B cell (primary cell): ENCODE results near the gene PRSS33. TPM values are rescaled to one million over a fixed set of nuclear protein-coding genes. Genes with fewer than 3 reads are reported as not detected.

Source experiments
- ATAC-seq: fragments of 200-7000 bp; cut with Tn5 transposase; one replicate; pipeline ENCODE4 v1.10.0; 2021; ENCODE audit warnings: low read depth, mild to moderate bottlenecking, moderate number of reproducible peaks, moderate library complexity
- CTCF ChIA-PET: fragments of 350-600 bp; sonication (Branson Sonifier 250); formaldehyde crosslinking; loops from one replicate; lab custom pipeline; 2021; ENCODE audit warnings: antibody characterized with exemption, inconsistent platforms; lab: Charles Lee
- POLR2A ChIA-PET: fragments of 350-600 bp; sonication (Branson Sonifier 250); formaldehyde crosslinking; loops from one replicate; lab custom pipeline; 2021; ENCODE audit warnings: antibody characterized with exemption; lab: Charles Lee
- DNase-seq: peaks from one replicate; pipeline ENCODE4 v3.0.0; 2013
- H2AFZ ChIP-seq: 2 replicates; pipeline ENCODE4 v1.6.1; 2012; ENCODE audit warnings: mild to moderate bottlenecking, low read depth, low read length; ENCODE audit not compliant: insufficient read depth, poor library complexity, severe bottlenecking
- H3K27ac ChIP-seq, 2 donors: 1 replicate in 1 of 2; 2 replicates in 1 of 2; pipeline ENCODE4 v1.5.1; 2012 to 2013; ENCODE audit warnings: low read length in 2 of 2, mild to moderate bottlenecking in 2 of 2, moderate library complexity in 1 of 2
- H3K27me3 ChIP-seq, 4 experiments: fragments of 200-600 bp in 1 of 4; sonication (generic) in 1 of 4; replicated peaks in 1 of 4; 1 replicate in 2 of 4; 2 replicates in 2 of 4; pipeline versions ENCODE4 v1.6.1 to v1.7.0; 2013 to 2016; ENCODE audit warnings: low read length in 3 of 4, mild to moderate bottlenecking in 2 of 4, mixed read lengths in 1 of 4, moderate library complexity in 1 of 4; ENCODE audit not compliant: insufficient read depth in 4 of 4, control insufficient read depth in 3 of 4; ENCODE audit errors: control extremely low read depth in 1 of 4
- H3K36me3 ChIP-seq, 2 experiments: replicated peaks in 1 of 2; 1 replicate in 1 of 2; 2 replicates in 1 of 2; pipeline versions ENCODE4 v1.6.1 to v1.7.1; 2013; ENCODE audit warnings: low read length in 1 of 2; ENCODE audit not compliant: insufficient read depth in 2 of 2, control insufficient read depth in 1 of 2; ENCODE audit errors: control extremely low read depth in 1 of 2, extremely low read depth in 1 of 2
- H3K4me1 ChIP-seq, 2 donors: fragments of 200-600 bp in 1 of 2; sonication (generic) in 1 of 2; 1 replicate in 1 of 2; 2 replicates in 1 of 2; pipeline versions ENCODE4 v1.5.1 to v1.6.1; 2013 to 2017; ENCODE audit warnings: low read length in 2 of 2; ENCODE audit not compliant: control insufficient read depth in 2 of 2, insufficient read depth in 2 of 2
- H3K4me2 ChIP-seq: replicated peaks from 2 replicates; pipeline ENCODE3; 2012; ENCODE audit warnings: mild to moderate bottlenecking, low read depth, low read length; ENCODE audit not compliant: poor library complexity, severe bottlenecking
- H3K4me3 ChIP-seq, 5 experiments: fragments of 200-600 bp in 1 of 5; sonication (generic) in 1 of 5; 1 replicate in 3 of 5; 2 replicates in 2 of 5; pipeline versions ENCODE4 v1.5.1 to v1.7.0; 2011 to 2016; ENCODE audit warnings: low read length in 4 of 5, mild to moderate bottlenecking in 4 of 5, low read depth in 2 of 5, control low read depth in 1 of 5, moderate library complexity in 1 of 5; ENCODE audit not compliant: insufficient read depth in 1 of 5; ENCODE audit errors: control extremely low read depth in 1 of 5, extremely low read depth in 1 of 5
- H3K79me2 ChIP-seq: fragments of 200-600 bp; sonication (generic); one replicate; pipeline ENCODE4 v1.6.0; 2016; ENCODE audit warnings: low read length; ENCODE audit not compliant: control insufficient read depth, insufficient read depth
- H3K9ac ChIP-seq: fragments of 200-600 bp; sonication (generic); 2 replicates; pipeline ENCODE4 v1.6.1; 2017; ENCODE audit warnings: mild to moderate bottlenecking, low read length, moderate library complexity
- H3K9me3 ChIP-seq, 3 donors: one replicate each; pipeline versions ENCODE4 v1.6.1 to v1.7.1; 2013; ENCODE audit warnings: low read length in 2 of 3; ENCODE audit not compliant: control insufficient read depth in 2 of 3, insufficient read depth in 1 of 3; ENCODE audit errors: control extremely low read depth in 1 of 3
- H4K20me1 ChIP-seq: 2 replicates; pipeline ENCODE4 v1.6.0; 2012; ENCODE audit warnings: mild to moderate bottlenecking, low read length; ENCODE audit not compliant: insufficient read depth, control insufficient read depth, poor library complexity, severe bottlenecking
- H3K27ac Mint-ChIP-seq: one replicate; pipeline ENCODE4 v1.8.0; 2021; ENCODE audit warnings: mixed read lengths
- H3K27me3 Mint-ChIP-seq: one replicate; pipeline ENCODE4 v1.8.0; 2021; ENCODE audit warnings: mixed read lengths
- H3K4me1 Mint-ChIP-seq: one replicate; pipeline ENCODE4 v1.8.0; 2021; ENCODE audit warnings: mixed read lengths
- H3K4me3 Mint-ChIP-seq: one replicate; pipeline ENCODE4 v1.8.0; 2021; ENCODE audit warnings: mixed read lengths
- H3K9me3 Mint-ChIP-seq: one replicate; pipeline ENCODE4 v1.8.0; 2022; ENCODE audit warnings: mixed read lengths; ENCODE audit not compliant: insufficient read depth
- CTCF ChIP-seq: fragments of 200-600 bp; IDR thresholded peaks from one replicate; pipeline ENCODE4 v1.8.0; 2022; ENCODE audit warnings: antibody characterized with exemption, mild to moderate bottlenecking
- EZH2 ChIP-seq: IDR thresholded peaks from 2 replicates; pipeline ENCODE4 v1.6.1; 2012; ENCODE audit warnings: borderline replicate concordance, low read depth, mild to moderate bottlenecking, moderate library complexity, low read length; ENCODE audit not compliant: insufficient read depth, poor library complexity, severe bottlenecking
- WGBS: methylation state at CpG from one replicate; pipeline ENCODE4 v1.1.5; 2013; ENCODE audit warnings: missing lambda C conversion rate; ENCODE audit not compliant: insufficient coverage; 5-methylcytosine and 5-hydroxymethylcytosine counted together
- intact Hi-C: fragments of 100-400 bp; cut with micrococcal nuclease; formaldehyde crosslinking; loops from one replicate; pipeline ENCODE4 v1.10.0; 2022
- polyA plus RNA-seq: library from polyadenylated mRNA; depleted of rRNA; stranded (reverse); fragments of >200 nt; gene quantifications from 2 replicates; pipeline ENCODE4 v1.2.3, GENCODE V29; 2012
- total RNA-seq, 2 donors: library from RNA; stranded (reverse); fragments of 120-200 nt in 1 of 2; gene quantifications; 1 replicate in 1 of 2; 2 replicates in 1 of 2; pipeline versions ENCODE4 v1.2.3 to v1.2.4, GENCODE V29; 2013 to 2022

The PRSS33 gene
- total and polyA plus RNA-seq, 2 donors (not counting 1 experiment from before 2014, with no cell fraction given) = not detected

GRCh38 chr16:2806286-2806685 is 18.9 kb upstream of the PRSS33 start:
- CTCF ChIA-PET = no interaction called here
- no peak overlapping the region for H3K9ac ChIP-seq
- no peak overlapping the region for H3K27ac Mint-ChIP-seq
- WGBS = 93% methylated on average over 4 of the region's 5 CpGs
- no peak overlapping the region for H3K4me3 Mint-ChIP-seq
- no peak overlapping the region for H3K27ac ChIP-seq
- peaks cover 5% of the 10 kb centered on the region for H3K9me3 Mint-ChIP-seq
- POLR2A ChIA-PET = no interaction called here
- no peaks in the 10 kb centered on the region for H3K79me2 ChIP-seq
- peaks cover 0 to 14% (median 6%) of the 10 kb centered on the region in 4 experiments for H3K27me3 ChIP-seq
- no peaks in the 10 kb centered on the region for H3K36me3 ChIP-seq
- no peak for DNase-seq
- no peak overlapping the region for H2AFZ ChIP-seq
- no peak for ATAC-seq
- intact Hi-C loops = no loop called here
- H3K27me3 Mint-ChIP-seq = peaks cover 39% of the 10 kb centered on the region
- H3K4me1 Mint-ChIP-seq = no peaks in the 10 kb centered on the region
- H4K20me1 ChIP-seq = no peaks in the 10 kb centered on the region
- H3K9me3 ChIP-seq = peaks cover 0 to 13% (median 7%) of the 10 kb centered on the region in 3 donors
- H3K4me3 ChIP-seq = no peak overlapping the region
- TF ChIP-seq EZH2 (no peak), CTCF (no peak)
- no peaks in the 10 kb centered on the region for H3K4me1 ChIP-seq
- H3K4me2 ChIP-seq = no peak overlapping the region

GRCh38 chr16:2804728-2805127 is 17.4 kb upstream of the PRSS33 start:
- H2AFZ ChIP-seq = no peak overlapping the region
- no peaks in the 10 kb centered on the region for H4K20me1 ChIP-seq
- H3K9me3 ChIP-seq = peaks cover 0 to 13% (median 7%) of the 10 kb centered on the region in 3 donors
- Mint-ChIP-seq H3K27me3 (peaks cover 37% of the 10 kb centered on the region), H3K4me3 (no peak overlapping the region), H3K27ac (no peak overlapping the region), H3K9me3 (peaks cover 5% of the 10 kb centered on the region), H3K4me1 (no peaks in the 10 kb centered on the region)
- no peak overlapping the region for H3K4me2 ChIP-seq
- TF ChIP-seq CTCF (no peak), EZH2 (no peak)
- H3K27ac ChIP-seq = no peak overlapping the region
- DNase-seq (no peak), ATAC-seq (no peak)
- H3K9ac ChIP-seq = no peak overlapping the region
- no peaks in the 10 kb centered on the region for H3K79me2 ChIP-seq
- no peak overlapping the region for H3K4me3 ChIP-seq
- no peaks in the 10 kb centered on the region for H3K36me3 ChIP-seq
- H3K4me1 ChIP-seq = no peaks in the 10 kb centered on the region
- intact Hi-C loops = no loop called here
- 89% methylated on average over 4 of the region's 4 CpGs for WGBS
- POLR2A ChIA-PET = no interaction called here
- CTCF ChIA-PET = no interaction called here
- peaks cover 0 to 13% (median 6%) of the 10 kb centered on the region in 4 experiments for H3K27me3 ChIP-seq
